A673 (cell line): ENCODE measurements around the gene TEX9. TPM values are rescaled to one million over a fixed set of nuclear protein-coding genes. Genes with fewer than 3 reads are reported as not detected.
"Not testable (repeated sequence)": the region's sequence is repeated elsewhere in the genome, so short reads cannot be mapped to it uniquely, and the experiment has no call there.

Source experiments
- BruUV-seq: library from RNA; stranded (reverse); fragments of 400-500 nt; replicated peaks from 2 replicates; lab custom pipeline; 2021; lab: Mats Ljungman, UMichigan
- CTCF ChIA-PET: fragments of 300-600 bp; sonication (Branson Sonifier 250); formaldehyde crosslinking; loops from one replicate; lab custom pipeline; 2022; ENCODE audit warnings: antibody characterized with exemption; lab: Charles Lee
- POLR2A ChIA-PET: fragments of 300-600 bp; sonication (Branson Sonifier 250); formaldehyde crosslinking; loops from one replicate; lab custom pipeline; 2022; ENCODE audit warnings: antibody characterized with exemption; ENCODE audit not compliant: low non-redundant PET; lab: Charles Lee
- DNase-seq: peaks from one replicate; pipeline ENCODE4 v3.0.0-alpha.2; 2015; ENCODE audit warnings: low spot score
- H3K27ac ChIP-seq: fragments of 200-600 bp; sonication (generic); 2 replicates; pipeline ENCODE4 v1.5.1; 2016; ENCODE audit warnings: mixed run types, low read depth, mild to moderate bottlenecking, mixed read lengths, antibody characterized with exemption, low read length; ENCODE audit not compliant: poor library complexity, severe bottlenecking
- H3K27me3 ChIP-seq: fragments of 200-600 bp; sonication (generic); replicated peaks from 2 replicates; pipeline ENCODE4 v1.6.1; 2017; ENCODE audit warnings: mixed run types, low read depth, mild to moderate bottlenecking, mixed read lengths, antibody characterized with exemption, low read length; ENCODE audit not compliant: insufficient read depth, poor library complexity
- H3K36me3 ChIP-seq: fragments of 200-600 bp; sonication (generic); 2 replicates; pipeline ENCODE4 v1.6.1; 2016; ENCODE audit warnings: mixed run types, mild to moderate bottlenecking, mixed read lengths, antibody characterized with exemption, low read length; ENCODE audit not compliant: insufficient read depth, poor library complexity, severe bottlenecking
- H3K4me1 ChIP-seq: fragments of 200-600 bp; sonication (generic); 2 replicates; pipeline ENCODE4 v1.6.1; 2017; ENCODE audit warnings: mixed run types, mild to moderate bottlenecking, mixed read lengths, antibody characterized with exemption, low read length; ENCODE audit not compliant: insufficient read depth, poor library complexity, severe bottlenecking
- H3K4me3 ChIP-seq: fragments of 200-600 bp; sonication (generic); 2 replicates; pipeline ENCODE4 v1.5.1; 2016; ENCODE audit warnings: low read depth, mixed run types, mild to moderate bottlenecking, mixed read lengths, low read length; ENCODE audit not compliant: poor library complexity, severe bottlenecking
- H3K9me3 ChIP-seq: fragments of 200-600 bp; sonication (generic); 2 replicates; pipeline ENCODE4 v1.6.1; 2016; ENCODE audit warnings: mixed run types, low read depth, mild to moderate bottlenecking, mixed read lengths, antibody characterized with exemption, low read length; ENCODE audit not compliant: poor library complexity, severe bottlenecking
- EZH2 ChIP-seq: fragments of 200-600 bp; sonication (generic); IDR thresholded peaks from 2 replicates; pipeline ENCODE4 v1.6.1; 2017; ENCODE audit warnings: borderline replicate concordance, low read depth, mild to moderate bottlenecking, mixed read lengths, antibody characterized with exemption, low read length; ENCODE audit not compliant: poor library complexity, severe bottlenecking
- intact Hi-C: fragments of 100-400 bp; cut with micrococcal nuclease; formaldehyde crosslinking; loops from one replicate; pipeline ENCODE4 v1.10.0; 2022; ENCODE audit not compliant: unreplicated experiment
- total RNA-seq: library from RNA; stranded (reverse); gene quantifications from 2 replicates; pipeline ENCODE4 v1.2.3, GENCODE V29; 2021
- TF ChIP-seq, protein P1 (sequence below): fragments of 300-800, 200-600 bp; sonication (generic); conservative IDR thresholded peaks from 2 replicates; pipeline ENCODE4 v1.5.1; 2017; ENCODE audit warnings: low read depth, mild to moderate bottlenecking, antibody characterized with exemption, low read length, moderate library complexity, mixed read lengths

Gene TEX9
- total RNA-seq, 1 experiment from 2014 or later, result 18.0 TPM

DNA sequence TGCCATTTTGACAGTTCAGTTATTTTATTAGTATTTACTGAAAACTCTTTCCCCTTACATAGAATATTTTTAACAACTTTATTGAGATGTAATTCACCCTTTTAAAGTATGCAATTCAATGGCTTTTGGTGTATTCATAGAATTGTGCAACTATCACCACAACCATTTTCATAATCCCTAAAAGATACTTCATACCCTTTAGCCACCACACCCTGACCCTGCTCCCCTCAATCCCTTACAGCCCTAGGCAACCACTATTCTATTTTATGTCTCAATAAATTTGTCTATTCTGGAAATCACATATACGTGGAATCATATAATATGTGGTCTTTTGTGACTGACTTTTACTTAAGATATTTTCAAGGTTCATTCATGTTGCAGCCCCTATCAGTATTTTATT is 29.7 kb downstream of the TEX9 start:
- BruUV-seq, result no TSS peak
- TF ChIP-seq, protein P1, sequence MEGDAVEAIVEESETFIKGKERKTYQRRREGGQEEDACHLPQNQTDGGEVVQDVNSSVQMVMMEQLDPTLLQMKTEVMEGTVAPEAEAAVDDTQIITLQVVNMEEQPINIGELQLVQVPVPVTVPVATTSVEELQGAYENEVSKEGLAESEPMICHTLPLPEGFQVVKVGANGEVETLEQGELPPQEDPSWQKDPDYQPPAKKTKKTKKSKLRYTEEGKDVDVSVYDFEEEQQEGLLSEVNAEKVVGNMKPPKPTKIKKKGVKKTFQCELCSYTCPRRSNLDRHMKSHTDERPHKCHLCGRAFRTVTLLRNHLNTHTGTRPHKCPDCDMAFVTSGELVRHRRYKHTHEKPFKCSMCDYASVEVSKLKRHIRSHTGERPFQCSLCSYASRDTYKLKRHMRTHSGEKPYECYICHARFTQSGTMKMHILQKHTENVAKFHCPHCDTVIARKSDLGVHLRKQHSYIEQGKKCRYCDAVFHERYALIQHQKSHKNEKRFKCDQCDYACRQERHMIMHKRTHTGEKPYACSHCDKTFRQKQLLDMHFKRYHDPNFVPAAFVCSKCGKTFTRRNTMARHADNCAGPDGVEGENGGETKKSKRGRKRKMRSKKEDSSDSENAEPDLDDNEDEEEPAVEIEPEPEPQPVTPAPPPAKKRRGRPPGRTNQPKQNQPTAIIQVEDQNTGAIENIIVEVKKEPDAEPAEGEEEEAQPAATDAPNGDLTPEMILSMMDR, result no peak
- TF ChIP-seq EZH2, result no peak
- no peak overlapping the region for H3K27ac ChIP-seq
- H3K4me3 ChIP-seq, result no peak overlapping the region
- H3K36me3 ChIP-seq, result no peaks in the 10 kb centered on the region
- POLR2A ChIA-PET, result no interaction called here
- no peak for DNase-seq
- H3K27me3 ChIP-seq, result no peaks in the 10 kb centered on the region
- H3K4me1 ChIP-seq, result no peaks in the 10 kb centered on the region
- CTCF ChIA-PET, result no interaction called here
- intact Hi-C loops, result no loop called here
- H3K9me3 ChIP-seq, result no peaks in the 10 kb centered on the region

GRCh38 chr15:56397325-56397724 is 32.1 kb downstream of the TEX9 start:
- H3K27me3 ChIP-seq, BruUV-seq, H3K4me3 ChIP-seq, H3K36me3 ChIP-seq, DNase-seq, H3K4me1 ChIP-seq, intact Hi-C loops, CTCF ChIA-PET, H3K27ac ChIP-seq, POLR2A ChIA-PET, H3K9me3 ChIP-seq: not testable (repeated sequence)

DNA sequence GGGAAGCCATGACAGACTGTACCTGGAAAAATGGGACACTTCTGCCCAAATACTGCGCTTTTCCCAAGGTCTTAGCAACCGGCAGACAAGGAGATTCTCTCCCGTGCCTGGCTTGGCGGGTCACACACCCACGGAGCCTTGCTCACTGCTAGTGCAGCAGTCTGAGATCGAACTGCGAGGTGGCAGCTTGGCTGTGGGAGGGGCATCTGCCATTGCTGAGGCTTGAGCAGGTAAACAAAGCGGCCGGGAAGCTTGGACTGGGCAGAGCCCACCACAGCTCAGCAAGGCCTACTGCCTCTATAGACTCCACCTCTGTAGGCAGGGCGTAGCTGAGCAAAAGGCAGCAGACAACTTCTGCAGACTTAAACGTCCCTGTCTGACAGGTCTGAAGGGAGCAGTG is 34.0 kb downstream of the TEX9 start:
- H3K4me3 ChIP-seq, H3K4me1 ChIP-seq, CTCF ChIA-PET, H3K36me3 ChIP-seq, H3K27me3 ChIP-seq, H3K27ac ChIP-seq, BruUV-seq, DNase-seq, H3K9me3 ChIP-seq, intact Hi-C loops: not testable (repeated sequence)
- POLR2A ChIA-PET, result interaction anchor here (0.5 kb wide), 1 partner anchor 660 kb away, joined by 5 read pairs; no protein-coding TSS in a partner anchor

GRCh38 chr15:56410721-56411120 is 45.5 kb downstream of the TEX9 start:
- no peak for TF ChIP-seq EZH2
- TF ChIP-seq, protein P1, result no peak
- Histone ChIP-seq H3K4me3 (no peak overlapping the region), H3K27me3 (no peaks in the 10 kb centered on the region), H3K9me3 (no peaks in the 10 kb centered on the region), H3K4me1 (no peaks in the 10 kb centered on the region), H3K36me3 (no peaks in the 10 kb centered on the region), H3K27ac (no peak overlapping the region)
- no peak for DNase-seq
- ChIA-PET CTCF (no interaction called here), POLR2A (no interaction called here)
- intact Hi-C loops, result loop anchor here (1.0 kb wide), 1 partner anchor 44 kb away; no protein-coding TSS in a partner anchor
- no TSS peak for BruUV-seq
